ENCODE data around the gene CTCF. TPM values are rescaled to one million over a fixed set of nuclear protein-coding genes. Genes with fewer than 3 reads are reported as not detected.

The CTCF gene
- total and polyA plus RNA-seq, 10 of the 15 experiments (the other 5 are each of a cell fraction or from before 2014, with no cell fraction given), result 9.1 to 55.0 (median 41.8) TPM

- no peaks in the 10 kb centered on the region for H3K9me3 ChIP-seq (replicated peaks; ENCODE audit: control insufficient read depth, insufficient read depth, low read length)
- in situ Hi-C loops (cut with MboI) (no loop called here), intact Hi-C loops (cut with micrococcal nuclease; ENCODE audit: unreplicated experiment) (loop anchor here (1.0 to 10.0 kb wide), 4 partner anchors 41 to 404 kb away; partner anchors contain the start of gene CTCF)
- POLR2A ChIA-PET, result interaction anchor here (0.6 to 3.8 kb wide), 20 partner anchors 10 to 415 kb away, joined by 3 to 56 read pairs (median 3); partner anchors contain the start of genes ACD, ATP6V0D1, C16orf86 and CARMIL2
- RAD21 ChIA-PET (ENCODE audit: unreplicated experiment), result interaction anchor here (0.7 to 2.8 kb wide), 35 partner anchors 9 to 974 kb away, joined by 3 to 31 read pairs (median 6); partner anchors contain the start of genes ACD, ATP6V0D1, C16orf86 and CARMIL2
- SMC1A ChIA-PET (ENCODE audit: uncharacterized antibody, unreplicated experiment), result interaction anchor here (0.6 to 4.0 kb wide), 28 partner anchors 10 to 473 kb away, joined by 3 to 41 read pairs (median 6); partner anchors contain the start of genes ATP6V0D1, C16orf86, CARMIL2 and CTCF
- H3K4me2 ChIP-seq (ENCODE audit: control insufficient read depth, insufficient read depth), result peak overlapping the region; percentile 100
- under 1% methylated on average over 25 of the region's 25 CpGs for WGBS (ENCODE audit: insufficient coverage, insufficient replicate concordance, low lambda C conversion rate, missing lambda C conversion rate)
- peak overlapping the region; percentile 98 for H3K27ac ChIP-seq (ENCODE audit: control insufficient read depth, insufficient read depth)
- no peaks in the 10 kb centered on the region for H3K27me3 ChIP-seq (replicated peaks in 1 of 2; ENCODE audit: control insufficient read depth in 2 of 2, insufficient read depth in 2 of 2, low read length in 1 of 2)
- DNase-seq (ENCODE audit: low read depth, low spot score), result peak; percentile 87
- peak overlapping the region; percentile 70; the same call in 1 of the 2 replicates for H3K4me3 ChIP-seq
- peak overlapping the region; percentile 99 for H2AFZ ChIP-seq (ENCODE audit: control insufficient read depth, low read depth, low read length)
- H4K20me1 ChIP-seq (ENCODE audit: control insufficient read depth, insufficient read depth), result no peaks in the 10 kb centered on the region
- H3K4me1 ChIP-seq (ENCODE audit: control insufficient read depth, insufficient read depth, low read length), result peaks cover 27% of the 10 kb centered on the region
- peak; percentile 87 for FAIRE-seq
- H3K9ac ChIP-seq (ENCODE audit: control insufficient read depth, insufficient read depth, low read length), result peak overlapping the region; percentile 86
- CTCF ChIA-PET, result interaction anchor here (0.5 to 14.1 kb wide), 54 partner anchors 8 to 1865 kb away, joined by 3 to 453 read pairs (median 5); partner anchors contain the start of genes ACD, AGRP, ATP6V0D1 and C16orf86
- BruUV-seq (replicated peaks), result no TSS peak
- peaks cover 4% of the 10 kb centered on the region for H3K79me2 ChIP-seq (ENCODE audit: control insufficient read depth, insufficient read depth, low read length)
- peak; percentile 86 for ATAC-seq
- no peaks in the 10 kb centered on the region for H3K36me3 ChIP-seq (ENCODE audit: control insufficient read depth in 2 of 2, insufficient read depth in 2 of 2, low read length in 1 of 2)
- TF ChIP-seq GABPA (IDR thresholded peaks at IDR 0.05; ENCODE audit: low read depth), result no peak
- TF ChIP-seq KAT2A (conservative IDR thresholded peaks at IDR 0.05; ENCODE audit: control insufficient read depth, low read depth, low read length), result no peak
- TF ChIP-seq EGR1 (IDR thresholded peaks at IDR 0.05; ENCODE audit: borderline replicate concordance in 1 of 2, low read depth in 2 of 2, low read length in 2 of 2), result no peak
- TF ChIP-seq BACH1 (IDR thresholded peaks at IDR 0.05; ENCODE audit: borderline replicate concordance), result 0 out of 2 replicates have a peak, but pooled peaks have one; percentile 31
- TF ChIP-seq ELK1 (IDR thresholded peaks at IDR 0.05; ENCODE audit: low read depth, low read length), result 0 out of 2 replicates have a peak, but pooled peaks have one; percentile 45
- TF ChIP-seq HDGF (IDR thresholded peaks at IDR 0.05), result peak; percentile 57; the same call in 1 of the 2 replicates
- no peak for TF ChIP-seq ASH2L (IDR thresholded peaks at IDR 0.05; ENCODE audit: borderline replicate concordance, low read depth)
- TF ChIP-seq TAF1 (IDR thresholded peaks at IDR 0.05; ENCODE audit: borderline replicate concordance, low read depth, low read length), result no peak
- 0 out of 2 replicates have a peak, but pooled peaks have one; percentile 13 for TF ChIP-seq MEF2A (IDR thresholded peaks at IDR 0.05; ENCODE audit: insufficient read depth, low read depth, low read length)
- TF ChIP-seq FOXK2 (IDR thresholded peaks at IDR 0.05), result no peak
- TF ChIP-seq NR2F1 (conservative IDR thresholded peaks at IDR 0.05), result no peak; the same call in 1 of the 2 replicates
- peak; percentile 37 for TF ChIP-seq CUX1 (IDR thresholded peaks at IDR 0.05; ENCODE audit: insufficient replicate concordance, low read depth, low read length)
- no peak; the same call in none of the 2 replicates for TF ChIP-seq ZNF207 (IDR thresholded peaks at IDR 0.05; ENCODE audit: borderline replicate concordance)
- TF ChIP-seq ZNF217 (IDR thresholded peaks at IDR 0.05), result 0 out of 2 replicates have a peak, but pooled peaks have one; percentile 36
- TF ChIP-seq NBN (IDR thresholded peaks at IDR 0.05), result peak; percentile 98
- TF ChIP-seq NRF1 (conservative IDR thresholded peaks at IDR 0.05; ENCODE audit: low read depth, low read length), result no peak
- TF ChIP-seq MYC (IDR thresholded peaks at IDR 0.05; ENCODE audit: insufficient read depth, insufficient read length, insufficient replicate concordance, low read length, severe bottlenecking), result no peak
Measured at GRCh38 chr16:67521095-67521804, 41.1 kb upstream of the CTCF start.
